H9 (cell line): ENCODE data around the gene THSD4. TPM values are rescaled to one million over a fixed set of nuclear protein-coding genes. Genes with fewer than 3 reads are reported as not detected.

Experiments used
- DNase-seq: peaks from one replicate; pipeline ENCODE4 v3.0.0-alpha.2; 2017
- H2AFZ ChIP-seq: one replicate; pipeline ENCODE4 v1.6.1; 2013; ENCODE audit warnings: mild to moderate bottlenecking, low read length, control low read depth, moderate library complexity
- H2AK5ac ChIP-seq: 2 replicates; pipeline ENCODE4 v1.6.1; 2013; ENCODE audit warnings: low read length, control low read depth, mixed read lengths; ENCODE audit not compliant: insufficient read length
- H2BK120ac ChIP-seq: one replicate; pipeline ENCODE4 v1.6.1; 2013; ENCODE audit warnings: low read depth, mild to moderate bottlenecking, low read length, control low read depth, inconsistent platforms; ENCODE audit not compliant: poor library complexity, severe bottlenecking
- H2BK12ac ChIP-seq: 2 replicates; pipeline ENCODE4 v1.6.1; 2013; ENCODE audit warnings: low read length, control low read depth, mixed read lengths, low read depth; ENCODE audit not compliant: insufficient read length
- H2BK15ac ChIP-seq: 2 replicates; pipeline ENCODE4 v1.6.1; 2013; ENCODE audit warnings: low read depth, low read length, control low read depth
- H2BK20ac ChIP-seq: one replicate; pipeline ENCODE4 v1.6.1; 2013; ENCODE audit warnings: low read depth, mild to moderate bottlenecking, low read length, control low read depth, inconsistent platforms; ENCODE audit not compliant: poor library complexity, severe bottlenecking
- H2BK5ac ChIP-seq: 2 replicates; pipeline ENCODE4 v1.6.1; 2013; ENCODE audit warnings: low read length, control low read depth, mixed read lengths; ENCODE audit not compliant: insufficient read length
- H3K14ac ChIP-seq: 2 replicates; pipeline ENCODE4 v1.6.1; 2013; ENCODE audit warnings: low read length, control low read depth; ENCODE audit not compliant: insufficient read depth
- H3K18ac ChIP-seq: 2 replicates; pipeline ENCODE4 v1.6.1; 2013; ENCODE audit warnings: low read depth, mild to moderate bottlenecking, mixed read lengths, low read length, control low read depth; ENCODE audit not compliant: insufficient read length
- H3K23ac ChIP-seq: 2 replicates; pipeline ENCODE4 v1.6.1; 2013; ENCODE audit warnings: low read length, control low read depth, mixed read lengths, low read depth; ENCODE audit not compliant: insufficient read length
- H3K23me2 ChIP-seq: 2 replicates; pipeline ENCODE4 v1.6.1; 2013; ENCODE audit warnings: low read depth, mild to moderate bottlenecking, mixed read lengths, low read length, control low read depth; ENCODE audit not compliant: insufficient read length, poor library complexity, severe bottlenecking
- H3K27ac ChIP-seq: 2 replicates; pipeline ENCODE4 v1.5.1; 2013; ENCODE audit warnings: low read length, control low read depth, mixed read lengths, low read depth; ENCODE audit not compliant: insufficient read length
- H3K27me3 ChIP-seq: 2 replicates; pipeline ENCODE4 v1.6.1; 2013; ENCODE audit warnings: low read length, control low read depth, inconsistent platforms; ENCODE audit not compliant: insufficient read depth
- H3K4ac ChIP-seq: 2 replicates; pipeline ENCODE4 v1.6.1; 2013; ENCODE audit warnings: low read depth, mild to moderate bottlenecking, control low read depth, inconsistent platforms, low read length, moderate library complexity
- H3K4me1 ChIP-seq: 2 replicates; pipeline ENCODE4 v1.6.1; 2013; ENCODE audit warnings: low read length, control low read depth, inconsistent platforms; ENCODE audit not compliant: insufficient read depth
- H3K4me2 ChIP-seq: 2 replicates; pipeline ENCODE4 v1.6.1; 2013; ENCODE audit warnings: low read length, control low read depth, mixed read lengths; ENCODE audit not compliant: insufficient read length, insufficient read depth
- H3K56ac ChIP-seq: 2 replicates; pipeline ENCODE4 v1.6.1; 2013; ENCODE audit warnings: low read depth, mild to moderate bottlenecking, mixed read lengths, low read length, control low read depth; ENCODE audit not compliant: insufficient read length
- H3K79me1 ChIP-seq: 2 replicates; pipeline ENCODE4 v1.6.1; 2013; ENCODE audit warnings: low read depth, mild to moderate bottlenecking, moderate library complexity, low read length, control low read depth, inconsistent platforms; ENCODE audit not compliant: insufficient read depth, poor library complexity, severe bottlenecking
- H3K79me2 ChIP-seq: 2 replicates; pipeline ENCODE4 v1.6.1; 2013; ENCODE audit warnings: low read length, control low read depth, inconsistent platforms; ENCODE audit not compliant: insufficient read depth
- H3K9ac ChIP-seq: 2 replicates; pipeline ENCODE4 v1.6.1; 2013; ENCODE audit warnings: low read length, control low read depth, mixed read lengths; ENCODE audit not compliant: insufficient read length; ENCODE audit errors: extremely low read depth
- H3K9me3 ChIP-seq: one replicate; pipeline ENCODE4 v1.6.1; 2013; ENCODE audit warnings: low read depth, low read length, inconsistent platforms; ENCODE audit not compliant: control insufficient read depth
- H3T11ph ChIP-seq: one replicate; pipeline ENCODE4 v1.6.1; 2013; ENCODE audit warnings: mild to moderate bottlenecking, low read length, control low read depth, inconsistent platforms
- H4K20me1 ChIP-seq: one replicate; pipeline ENCODE4 v1.6.1; 2013; ENCODE audit not compliant: control insufficient read depth, insufficient read length, insufficient read depth
- H4K5ac ChIP-seq: 2 replicates; pipeline ENCODE4 v1.6.1; 2013; ENCODE audit warnings: low read depth, mild to moderate bottlenecking, mixed read lengths, low read length, control low read depth; ENCODE audit not compliant: insufficient read length
- H4K8ac ChIP-seq: replicated peaks from 2 replicates; pipeline ENCODE4 v1.6.1; 2013; ENCODE audit warnings: low read length, control low read depth, mixed read lengths, low read depth; ENCODE audit not compliant: insufficient read length
- H4K91ac ChIP-seq: 2 replicates; pipeline ENCODE4 v1.6.1; 2013; ENCODE audit warnings: low read depth, mild to moderate bottlenecking, moderate library complexity, mixed read lengths, low read length, control low read depth; ENCODE audit not compliant: insufficient read length
- H3K27ac Mint-ChIP-seq, 3 experiments: 2 replicates in 2 of 3; 3 replicates in 1 of 3; pipeline ENCODE4 v1.8.0; 2020 to 2021; ENCODE audit warnings: mixed read lengths in 3 of 3, mild to moderate bottlenecking in 1 of 3, moderate library complexity in 1 of 3
- H3K27me3 Mint-ChIP-seq: 2 replicates; pipeline ENCODE4 v1.8.0; 2021; ENCODE audit warnings: low read depth, mild to moderate bottlenecking, moderate library complexity, mixed read lengths
- H3K36me3 Mint-ChIP-seq, 3 experiments: 2 replicates in 2 of 3; 3 replicates in 1 of 3; pipeline ENCODE4 v1.8.0; 2020 to 2021; ENCODE audit warnings: low read depth in 3 of 3, mixed read lengths in 3 of 3; ENCODE audit not compliant: insufficient read depth in 1 of 3
- H3K4me1 Mint-ChIP-seq, 2 experiments: 2 replicates each; pipeline ENCODE4 v1.8.0; 2020; ENCODE audit warnings: mixed read lengths in 2 of 2
- H3K4me3 Mint-ChIP-seq, 2 experiments: 2 replicates in 1 of 2; 3 replicates in 1 of 2; pipeline ENCODE4 v1.8.0; 2020 to 2021; ENCODE audit warnings: mild to moderate bottlenecking in 2 of 2, mixed read lengths in 2 of 2, moderate library complexity in 1 of 2
- H3K9me3 Mint-ChIP-seq, 2 experiments: 2 replicates in 1 of 2; 3 replicates in 1 of 2; pipeline ENCODE4 v1.8.0; 2020; ENCODE audit warnings: mild to moderate bottlenecking in 2 of 2, mixed read lengths in 2 of 2, moderate library complexity in 1 of 2
- CTCF ChIP-seq: fragments of 200-600 bp; sonication (generic); conservative IDR thresholded peaks from 3 replicates; pipeline ENCODE4 v1.8.0; 2021; ENCODE audit warnings: antibody characterized with exemption, mild to moderate bottlenecking
- WGBS: extraction: QIAGEN DNeasy Blood & Tissue Kit; methylation state at CpG from one replicate; pipeline ENCODE4 v1.1.7; 2013; ENCODE audit warnings: missing lambda C conversion rate, low lambda C conversion rate, mixed read lengths; ENCODE audit not compliant: insufficient read length; ENCODE audit errors: extremely low coverage; 5-methylcytosine and 5-hydroxymethylcytosine counted together
- total RNA-seq: library from RNA; stranded (reverse); gene quantifications from 2 replicates; pipeline ENCODE4 v1.2.1, GENCODE V29; 2021

THSD4 gene
- total RNA-seq, 1 experiment from 2014 or later, result 5.5 TPM

DNA sequence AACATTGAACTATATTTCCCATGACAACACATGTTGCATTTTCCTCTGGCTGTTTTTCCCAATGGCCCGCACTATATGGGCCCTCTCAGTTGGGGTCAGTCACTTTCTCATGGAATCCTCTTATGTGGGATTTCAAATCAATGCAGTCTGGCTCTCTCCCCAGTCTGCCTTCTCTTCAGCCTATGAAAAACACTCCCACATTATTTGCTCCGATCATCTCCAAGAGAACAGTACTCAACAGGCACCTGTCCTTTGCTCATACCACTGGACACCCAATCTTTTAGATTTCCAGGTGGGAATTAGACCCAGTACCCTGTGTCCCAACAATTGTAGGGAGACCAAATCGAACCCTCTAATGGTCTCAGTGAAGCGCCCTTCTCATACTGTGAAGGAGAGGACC is 251.3 kb downstream of the THSD4 start:
- Mint-ChIP-seq H3K36me3 (peaks cover 4 to 19% (median 7%) of the 10 kb centered on the region in 3 experiments; a peak in 5 of 7 replicates), H3K9me3 (peaks cover 7 to 13% of the 10 kb centered on the region in 2 experiments), H3K27ac (no peak overlapping the region; a peak in 1 of 7 replicates), H3K4me1 (peaks cover 39 to 40% of the 10 kb centered on the region in 2 experiments), H3K27me3 (no peaks in the 10 kb centered on the region), H3K4me3 (no peak overlapping the region)
- Histone ChIP-seq H2BK5ac (no peak overlapping the region), H3K27me3 (no peaks in the 10 kb centered on the region), H3K56ac (no peak overlapping the region), H3K9ac (no peak overlapping the region), H2AFZ (no peak overlapping the region), H3K23ac (no peak overlapping the region), H3K79me2 (no peaks in the 10 kb centered on the region), H4K8ac (no peak overlapping the region), H3K4me2 (no peak overlapping the region), H3K79me1 (no peaks in the 10 kb centered on the region), H3K9me3 (no peaks in the 10 kb centered on the region), H4K5ac (no peak overlapping the region), H3K14ac (no peak overlapping the region), H3T11ph (no peak overlapping the region), H4K91ac (no peak overlapping the region), H3K18ac (no peak overlapping the region), H2BK15ac (no peak overlapping the region), H3K4me1 (peaks cover 16% of the 10 kb centered on the region), H3K27ac (no peak overlapping the region), H3K4ac (no peak overlapping the region), H4K20me1 (no peaks in the 10 kb centered on the region), H2BK120ac (no peak overlapping the region), H2AK5ac (no peak overlapping the region), H3K23me2 (no peaks in the 10 kb centered on the region), H2BK20ac (no peak overlapping the region), H2BK12ac (no peak overlapping the region)
- no peak for TF ChIP-seq CTCF
- WGBS, result no CpG with 5 or more reads among the region's 4 CpGs
- no peak for DNase-seq
